ENCODE measurements around the gene CCBE1. TPM values are rescaled to one million over a fixed set of nuclear protein-coding genes. Genes with fewer than 3 reads are reported as not detected.

CCBE1 gene
- total and polyA plus RNA-seq, 10 donors = 0.06 to 0.93 (median 0.23) TPM

DNA sequence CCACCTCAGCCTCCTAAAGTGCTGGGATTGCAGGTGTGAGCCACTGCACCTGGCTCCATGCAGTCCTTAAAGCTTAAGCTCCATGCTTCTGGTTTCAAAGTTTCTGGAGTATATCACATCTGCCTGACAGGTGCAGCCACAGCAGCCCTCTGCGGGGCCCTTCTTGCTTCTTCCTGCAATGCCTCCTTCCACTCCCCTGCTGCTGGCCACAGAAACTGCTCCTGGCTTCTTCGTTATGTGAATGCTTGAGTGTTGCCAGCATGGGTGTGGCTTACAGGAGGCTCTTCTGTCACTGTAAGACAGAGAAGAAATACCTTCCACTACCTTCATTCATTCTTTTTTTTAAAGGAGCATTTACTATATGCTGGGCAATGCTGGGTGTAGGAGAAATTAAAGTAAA is 10.1 kb upstream of the CCBE1 start:
- H3K4me3 ChIP-seq = no peak overlapping the region
- WGBS, 5 donors = 52 to 74% (median 55%) methylated on average over 2 of the region's 2 CpGs
- intact Hi-C loops (cut with DNase I; ENCODE audit: low total_unique reads) = no loop called here
- H3K27me3 ChIP-seq (replicated peaks in 1 of 7) = peaks cover 0 to 4% (median 0%) of the 10 kb centered on the region in 7 donors
- H3K9me3 ChIP-seq = no peaks in the 10 kb centered on the region
- no peak overlapping the region for H3K27ac ChIP-seq
- H3K36me3 ChIP-seq = no peaks in the 10 kb centered on the region
- H3K4me1 ChIP-seq = no peaks in the 10 kb centered on the region
- no peak for TF ChIP-seq POLR2A (IDR thresholded peaks at IDR 0.05)
- TF ChIP-seq, protein P1, sequence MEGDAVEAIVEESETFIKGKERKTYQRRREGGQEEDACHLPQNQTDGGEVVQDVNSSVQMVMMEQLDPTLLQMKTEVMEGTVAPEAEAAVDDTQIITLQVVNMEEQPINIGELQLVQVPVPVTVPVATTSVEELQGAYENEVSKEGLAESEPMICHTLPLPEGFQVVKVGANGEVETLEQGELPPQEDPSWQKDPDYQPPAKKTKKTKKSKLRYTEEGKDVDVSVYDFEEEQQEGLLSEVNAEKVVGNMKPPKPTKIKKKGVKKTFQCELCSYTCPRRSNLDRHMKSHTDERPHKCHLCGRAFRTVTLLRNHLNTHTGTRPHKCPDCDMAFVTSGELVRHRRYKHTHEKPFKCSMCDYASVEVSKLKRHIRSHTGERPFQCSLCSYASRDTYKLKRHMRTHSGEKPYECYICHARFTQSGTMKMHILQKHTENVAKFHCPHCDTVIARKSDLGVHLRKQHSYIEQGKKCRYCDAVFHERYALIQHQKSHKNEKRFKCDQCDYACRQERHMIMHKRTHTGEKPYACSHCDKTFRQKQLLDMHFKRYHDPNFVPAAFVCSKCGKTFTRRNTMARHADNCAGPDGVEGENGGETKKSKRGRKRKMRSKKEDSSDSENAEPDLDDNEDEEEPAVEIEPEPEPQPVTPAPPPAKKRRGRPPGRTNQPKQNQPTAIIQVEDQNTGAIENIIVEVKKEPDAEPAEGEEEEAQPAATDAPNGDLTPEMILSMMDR (IDR thresholded peaks at IDR 0.05 in 8 of 11, conservative IDR thresholded peaks at IDR 0.05 in 3 of 11) = no peak
- TF ChIP-seq POLR2AphosphoS5 (IDR thresholded peaks at IDR 0.05) = no peak
- DNase-seq = no peak

DNA sequence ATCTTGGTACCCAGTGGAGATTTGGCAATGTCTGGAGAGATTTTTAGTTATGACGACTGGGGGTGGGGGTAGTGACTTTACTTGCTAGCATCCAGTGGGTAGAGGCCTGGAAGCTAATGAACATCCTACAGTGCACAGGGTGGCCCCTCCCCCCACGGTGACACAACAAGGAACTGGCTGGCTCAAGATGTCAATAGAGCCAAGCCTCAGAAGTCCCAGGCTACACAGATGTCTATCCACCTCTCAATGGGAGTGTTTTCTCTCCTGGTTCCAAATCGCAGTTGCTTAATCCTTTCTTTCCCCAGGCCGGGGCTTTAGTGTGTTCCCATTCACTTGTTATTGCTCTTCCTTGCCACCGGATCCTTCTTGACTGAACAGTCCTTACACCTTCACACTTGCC is 9.3 kb upstream of the CCBE1 start:
- intact Hi-C loops (cut with DNase I; ENCODE audit: low total_unique reads) = no loop called here
- 59 to 74% (median 68%) methylated on average over 5 of the region's 5 CpGs for WGBS, 5 donors
- H3K9me3 ChIP-seq = no peaks in the 10 kb centered on the region
- no peaks in the 10 kb centered on the region for H3K4me1 ChIP-seq
- no peak overlapping the region for H3K27ac ChIP-seq
- peaks cover 0 to 4% (median 0%) of the 10 kb centered on the region in 7 donors for H3K27me3 ChIP-seq (replicated peaks in 1 of 7)
- H3K4me3 ChIP-seq = no peak overlapping the region
- no peaks in the 10 kb centered on the region for H3K36me3 ChIP-seq
- TF ChIP-seq POLR2AphosphoS5 (IDR thresholded peaks at IDR 0.05) (no peak), POLR2A (IDR thresholded peaks at IDR 0.05) (no peak)
- TF ChIP-seq, protein P1 (IDR thresholded peaks at IDR 0.05 in 8 of 11, conservative IDR thresholded peaks at IDR 0.05 in 3 of 11) = no peak
- DNase-seq = no peak

DNA sequence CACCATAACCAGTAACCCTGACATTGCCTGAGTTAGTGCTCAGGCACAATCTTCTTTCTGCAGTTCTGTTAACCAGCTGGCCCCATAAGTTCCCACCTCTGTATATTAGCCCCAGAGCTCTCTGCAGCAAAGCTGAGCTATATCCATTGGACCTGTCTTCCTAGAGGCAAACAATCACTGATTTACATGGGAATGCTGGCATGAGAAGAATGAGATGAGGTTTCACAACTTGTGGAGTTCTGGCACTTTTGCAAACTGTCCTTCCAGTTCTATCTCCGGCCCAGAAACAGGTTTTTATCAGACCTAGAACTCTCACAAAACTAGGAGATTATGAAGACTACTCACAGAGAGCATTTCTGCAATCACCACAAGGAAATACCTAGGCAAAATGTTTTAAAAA is 7.9 kb upstream of the CCBE1 start:
- Histone ChIP-seq H3K4me3 (no peak overlapping the region), H3K36me3 (no peaks in the 10 kb centered on the region), H3K27ac (no peak overlapping the region), H3K9me3 (no peaks in the 10 kb centered on the region), H3K27me3 (replicated peaks in 1 of 7) (peaks cover 0 to 2% (median 0%) of the 10 kb centered on the region in 7 donors), H3K4me1 (no peaks in the 10 kb centered on the region)
- WGBS, 5 donors = 35 to 93% (median 40%) methylated on average over 1 of the region's 1 CpG
- DNase-seq = no peak
- intact Hi-C loops (cut with DNase I; ENCODE audit: low total_unique reads) = no loop called here
- no peak for TF ChIP-seq POLR2A (IDR thresholded peaks at IDR 0.05)
- TF ChIP-seq, protein P1 (IDR thresholded peaks at IDR 0.05 in 8 of 11, conservative IDR thresholded peaks at IDR 0.05 in 3 of 11) = no peak
- no peak for TF ChIP-seq POLR2AphosphoS5 (IDR thresholded peaks at IDR 0.05)

DNA sequence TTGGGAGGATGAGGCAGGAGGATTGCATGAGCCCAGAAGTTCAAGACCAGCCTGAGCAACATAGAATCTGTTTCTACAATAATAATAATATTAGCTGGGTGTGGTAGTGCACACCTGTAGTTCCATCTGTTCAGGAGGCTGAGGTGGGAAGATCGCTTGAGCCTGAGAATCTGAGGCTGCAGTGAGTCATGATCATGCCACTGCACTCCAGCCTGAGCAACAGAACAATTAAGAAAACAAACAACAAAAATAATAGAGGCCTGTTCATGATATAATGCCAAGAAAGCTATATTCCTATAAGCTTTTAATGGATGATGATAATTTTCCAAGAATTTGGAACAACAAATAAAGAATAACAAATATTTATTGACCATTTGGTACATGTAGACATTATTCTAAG is 6.9 kb upstream of the CCBE1 start:
- H3K4me1 ChIP-seq = no peaks in the 10 kb centered on the region
- intact Hi-C loops (cut with DNase I; ENCODE audit: low total_unique reads) = no loop called here
- peaks cover 0 to 12% (median 0%) of the 10 kb centered on the region in 7 donors for H3K27me3 ChIP-seq (replicated peaks in 1 of 7)
- no peaks in the 10 kb centered on the region for H3K36me3 ChIP-seq
- DNase-seq = no peak
- H3K4me3 ChIP-seq = no peak overlapping the region
- TF ChIP-seq POLR2AphosphoS5 (IDR thresholded peaks at IDR 0.05) (no peak), POLR2A (IDR thresholded peaks at IDR 0.05) (no peak)
- TF ChIP-seq, protein P1 (IDR thresholded peaks at IDR 0.05 in 8 of 11, conservative IDR thresholded peaks at IDR 0.05 in 3 of 11) = no peak
- no peak overlapping the region for H3K27ac ChIP-seq
- H3K9me3 ChIP-seq = no peaks in the 10 kb centered on the region
- 72 to 91% (median 83%) methylated on average over 1 of the region's 1 CpG for WGBS, 5 donors
